Measurements from ENCODE around the gene NXN.
"Not testable (repeated sequence)": the region's sequence is repeated elsewhere in the genome, so short reads cannot be mapped to it uniquely, and the experiment has no call there.

Gene NXN

GRCh38 chr17:954431-955164, 25.0 kb downstream of the NXN start:
- TF ChIP-seq GABPA (IDR thresholded peaks at IDR 0.05; ENCODE audit: low read depth) (no peak), SPI1 (IDR thresholded peaks at IDR 0.05; ENCODE audit: borderline replicate concordance, low read depth) (no peak), CTCF (IDR thresholded peaks at IDR 0.05; ENCODE audit: insufficient read depth, low read length) (no peak), POLR2AphosphoS5 (IDR thresholded peaks at IDR 0.05; ENCODE audit: low read depth) (no peak), REST (IDR thresholded peaks at IDR 0.05; ENCODE audit: insufficient replicate concordance, low read depth) (no peak)
- no peak for DNase-seq (ENCODE audit: low read depth in 1 of 2, low spot score in 1 of 2)
- H3K27ac ChIP-seq (replicated peaks) = no peak overlapping the region
- no peaks in the 10 kb centered on the region for H3K27me3 ChIP-seq (ENCODE audit: insufficient read depth, poor library complexity, severe bottlenecking)
- H3K4me3 ChIP-seq (replicated peaks; ENCODE audit: insufficient read depth, low read length) = no peak overlapping the region

GRCh38 chr17:953767-954166, 25.8 kb downstream of the NXN start:
- no peak for TF ChIP-seq SPI1 (IDR thresholded peaks at IDR 0.05; ENCODE audit: borderline replicate concordance, low read depth)
- no peak for TF ChIP-seq CTCF (IDR thresholded peaks at IDR 0.05; ENCODE audit: insufficient read depth, low read length)
- TF ChIP-seq GABPA (IDR thresholded peaks at IDR 0.05; ENCODE audit: low read depth) = no peak
- TF ChIP-seq POLR2AphosphoS5 (IDR thresholded peaks at IDR 0.05; ENCODE audit: low read depth) = no peak
- TF ChIP-seq REST (IDR thresholded peaks at IDR 0.05; ENCODE audit: insufficient replicate concordance, low read depth) = no peak
- Histone ChIP-seq H3K27ac (replicated peaks) (no peak overlapping the region), H3K4me3 (replicated peaks; ENCODE audit: insufficient read depth, low read length) (no peak overlapping the region), H3K27me3 (ENCODE audit: insufficient read depth, poor library complexity, severe bottlenecking) (no peaks in the 10 kb centered on the region)
- DNase-seq (ENCODE audit: low read depth in 1 of 2, low spot score in 1 of 2) = no peak

- not testable (repeated sequence) for H3K27ac ChIP-seq (replicated peaks); DNase-seq (ENCODE audit: low read depth in 1 of 2, low spot score in 1 of 2); H3K4me3 ChIP-seq (replicated peaks; ENCODE audit: insufficient read depth, low read length); H3K27me3 ChIP-seq (ENCODE audit: insufficient read depth, poor library complexity, severe bottlenecking)
Observed at GRCh38 chr17:952592-952991, 27.0 kb downstream of the NXN start.

GRCh38 chr17:951325-952132, 28.0 kb downstream of the NXN start:
- peak; percentile 2 to 42 for DNase-seq (ENCODE audit: low read depth in 1 of 2, low spot score in 1 of 2)
- Histone ChIP-seq H3K4me3 (replicated peaks; ENCODE audit: insufficient read depth, low read length) (no peak overlapping the region), H3K27ac (replicated peaks) (no peak overlapping the region), H3K27me3 (ENCODE audit: insufficient read depth, poor library complexity, severe bottlenecking) (no peaks in the 10 kb centered on the region)
- TF ChIP-seq SPI1 (IDR thresholded peaks at IDR 0.05; ENCODE audit: borderline replicate concordance, low read depth) (no peak), POLR2AphosphoS5 (IDR thresholded peaks at IDR 0.05; ENCODE audit: low read depth) (no peak), GABPA (IDR thresholded peaks at IDR 0.05; ENCODE audit: low read depth) (no peak), REST (IDR thresholded peaks at IDR 0.05; ENCODE audit: insufficient replicate concordance, low read depth) (no peak), CTCF (IDR thresholded peaks at IDR 0.05; ENCODE audit: insufficient read depth, low read length) (no peak)

All from HL-60 (cell line).